H9 (cell line): ENCODE measurements around the gene SPINT4. TPM values are rescaled to one million over a fixed set of nuclear protein-coding genes. Genes with fewer than 3 reads are reported as not detected.
"Not testable (repeated sequence)": the region's sequence is repeated elsewhere in the genome, so short reads cannot be mapped to it uniquely, and the experiment has no call there.

Source experiments
- DNase-seq: peaks from one replicate; pipeline ENCODE4 v3.0.0-alpha.2; 2017
- H2AFZ ChIP-seq: one replicate; pipeline ENCODE4 v1.6.1; 2013; ENCODE audit warnings: mild to moderate bottlenecking, low read length, control low read depth, moderate library complexity
- H2AK5ac ChIP-seq: 2 replicates; pipeline ENCODE4 v1.6.1; 2013; ENCODE audit warnings: low read length, control low read depth, mixed read lengths; ENCODE audit not compliant: insufficient read length
- H2BK120ac ChIP-seq: one replicate; pipeline ENCODE4 v1.6.1; 2013; ENCODE audit warnings: low read depth, mild to moderate bottlenecking, low read length, control low read depth, inconsistent platforms; ENCODE audit not compliant: poor library complexity, severe bottlenecking
- H2BK12ac ChIP-seq: 2 replicates; pipeline ENCODE4 v1.6.1; 2013; ENCODE audit warnings: low read length, control low read depth, mixed read lengths, low read depth; ENCODE audit not compliant: insufficient read length
- H2BK15ac ChIP-seq: 2 replicates; pipeline ENCODE4 v1.6.1; 2013; ENCODE audit warnings: low read depth, low read length, control low read depth
- H2BK20ac ChIP-seq: one replicate; pipeline ENCODE4 v1.6.1; 2013; ENCODE audit warnings: low read depth, mild to moderate bottlenecking, low read length, control low read depth, inconsistent platforms; ENCODE audit not compliant: poor library complexity, severe bottlenecking
- H2BK5ac ChIP-seq: 2 replicates; pipeline ENCODE4 v1.6.1; 2013; ENCODE audit warnings: low read length, control low read depth, mixed read lengths; ENCODE audit not compliant: insufficient read length
- H3K14ac ChIP-seq: 2 replicates; pipeline ENCODE4 v1.6.1; 2013; ENCODE audit warnings: low read length, control low read depth; ENCODE audit not compliant: insufficient read depth
- H3K18ac ChIP-seq: 2 replicates; pipeline ENCODE4 v1.6.1; 2013; ENCODE audit warnings: low read depth, mild to moderate bottlenecking, mixed read lengths, low read length, control low read depth; ENCODE audit not compliant: insufficient read length
- H3K23ac ChIP-seq: 2 replicates; pipeline ENCODE4 v1.6.1; 2013; ENCODE audit warnings: low read length, control low read depth, mixed read lengths, low read depth; ENCODE audit not compliant: insufficient read length
- H3K23me2 ChIP-seq: 2 replicates; pipeline ENCODE4 v1.6.1; 2013; ENCODE audit warnings: low read depth, mild to moderate bottlenecking, mixed read lengths, low read length, control low read depth; ENCODE audit not compliant: insufficient read length, poor library complexity, severe bottlenecking
- H3K27ac ChIP-seq: 2 replicates; pipeline ENCODE4 v1.5.1; 2013; ENCODE audit warnings: low read length, control low read depth, mixed read lengths, low read depth; ENCODE audit not compliant: insufficient read length
- H3K27me3 ChIP-seq: 2 replicates; pipeline ENCODE4 v1.6.1; 2013; ENCODE audit warnings: low read length, control low read depth, inconsistent platforms; ENCODE audit not compliant: insufficient read depth
- H3K4ac ChIP-seq: 2 replicates; pipeline ENCODE4 v1.6.1; 2013; ENCODE audit warnings: low read depth, mild to moderate bottlenecking, control low read depth, inconsistent platforms, low read length, moderate library complexity
- H3K4me1 ChIP-seq: 2 replicates; pipeline ENCODE4 v1.6.1; 2013; ENCODE audit warnings: low read length, control low read depth, inconsistent platforms; ENCODE audit not compliant: insufficient read depth
- H3K4me2 ChIP-seq: 2 replicates; pipeline ENCODE4 v1.6.1; 2013; ENCODE audit warnings: low read length, control low read depth, mixed read lengths; ENCODE audit not compliant: insufficient read length, insufficient read depth
- H3K56ac ChIP-seq: 2 replicates; pipeline ENCODE4 v1.6.1; 2013; ENCODE audit warnings: low read depth, mild to moderate bottlenecking, mixed read lengths, low read length, control low read depth; ENCODE audit not compliant: insufficient read length
- H3K79me1 ChIP-seq: 2 replicates; pipeline ENCODE4 v1.6.1; 2013; ENCODE audit warnings: low read depth, mild to moderate bottlenecking, moderate library complexity, low read length, control low read depth, inconsistent platforms; ENCODE audit not compliant: insufficient read depth, poor library complexity, severe bottlenecking
- H3K79me2 ChIP-seq: 2 replicates; pipeline ENCODE4 v1.6.1; 2013; ENCODE audit warnings: low read length, control low read depth, inconsistent platforms; ENCODE audit not compliant: insufficient read depth
- H3K9ac ChIP-seq: 2 replicates; pipeline ENCODE4 v1.6.1; 2013; ENCODE audit warnings: low read length, control low read depth, mixed read lengths; ENCODE audit not compliant: insufficient read length; ENCODE audit errors: extremely low read depth
- H3K9me3 ChIP-seq: one replicate; pipeline ENCODE4 v1.6.1; 2013; ENCODE audit warnings: low read depth, low read length, inconsistent platforms; ENCODE audit not compliant: control insufficient read depth
- H3T11ph ChIP-seq: one replicate; pipeline ENCODE4 v1.6.1; 2013; ENCODE audit warnings: mild to moderate bottlenecking, low read length, control low read depth, inconsistent platforms
- H4K20me1 ChIP-seq: one replicate; pipeline ENCODE4 v1.6.1; 2013; ENCODE audit not compliant: control insufficient read depth, insufficient read length, insufficient read depth
- H4K5ac ChIP-seq: 2 replicates; pipeline ENCODE4 v1.6.1; 2013; ENCODE audit warnings: low read depth, mild to moderate bottlenecking, mixed read lengths, low read length, control low read depth; ENCODE audit not compliant: insufficient read length
- H4K8ac ChIP-seq: replicated peaks from 2 replicates; pipeline ENCODE4 v1.6.1; 2013; ENCODE audit warnings: low read length, control low read depth, mixed read lengths, low read depth; ENCODE audit not compliant: insufficient read length
- H4K91ac ChIP-seq: 2 replicates; pipeline ENCODE4 v1.6.1; 2013; ENCODE audit warnings: low read depth, mild to moderate bottlenecking, moderate library complexity, mixed read lengths, low read length, control low read depth; ENCODE audit not compliant: insufficient read length
- H3K27ac Mint-ChIP-seq, 3 experiments: 2 replicates in 2 of 3; 3 replicates in 1 of 3; pipeline ENCODE4 v1.8.0; 2020 to 2021; ENCODE audit warnings: mixed read lengths in 3 of 3, mild to moderate bottlenecking in 1 of 3, moderate library complexity in 1 of 3
- H3K27me3 Mint-ChIP-seq: 2 replicates; pipeline ENCODE4 v1.8.0; 2021; ENCODE audit warnings: low read depth, mild to moderate bottlenecking, moderate library complexity, mixed read lengths
- H3K36me3 Mint-ChIP-seq, 3 experiments: 2 replicates in 2 of 3; 3 replicates in 1 of 3; pipeline ENCODE4 v1.8.0; 2020 to 2021; ENCODE audit warnings: low read depth in 3 of 3, mixed read lengths in 3 of 3; ENCODE audit not compliant: insufficient read depth in 1 of 3
- H3K4me1 Mint-ChIP-seq, 2 experiments: 2 replicates each; pipeline ENCODE4 v1.8.0; 2020; ENCODE audit warnings: mixed read lengths in 2 of 2
- H3K4me3 Mint-ChIP-seq, 2 experiments: 2 replicates in 1 of 2; 3 replicates in 1 of 2; pipeline ENCODE4 v1.8.0; 2020 to 2021; ENCODE audit warnings: mild to moderate bottlenecking in 2 of 2, mixed read lengths in 2 of 2, moderate library complexity in 1 of 2
- H3K9me3 Mint-ChIP-seq, 2 experiments: 2 replicates in 1 of 2; 3 replicates in 1 of 2; pipeline ENCODE4 v1.8.0; 2020; ENCODE audit warnings: mild to moderate bottlenecking in 2 of 2, mixed read lengths in 2 of 2, moderate library complexity in 1 of 2
- WGBS: extraction: QIAGEN DNeasy Blood & Tissue Kit; methylation state at CpG from one replicate; pipeline ENCODE4 v1.1.7; 2013; ENCODE audit warnings: missing lambda C conversion rate, low lambda C conversion rate, mixed read lengths; ENCODE audit not compliant: insufficient read length; ENCODE audit errors: extremely low coverage; 5-methylcytosine and 5-hydroxymethylcytosine counted together
- total RNA-seq: library from RNA; stranded (reverse); gene quantifications from 2 replicates; pipeline ENCODE4 v1.2.1, GENCODE V29; 2021

SPINT4 gene
- total RNA-seq, 1 experiment from 2014 or later: not detected

DNA sequence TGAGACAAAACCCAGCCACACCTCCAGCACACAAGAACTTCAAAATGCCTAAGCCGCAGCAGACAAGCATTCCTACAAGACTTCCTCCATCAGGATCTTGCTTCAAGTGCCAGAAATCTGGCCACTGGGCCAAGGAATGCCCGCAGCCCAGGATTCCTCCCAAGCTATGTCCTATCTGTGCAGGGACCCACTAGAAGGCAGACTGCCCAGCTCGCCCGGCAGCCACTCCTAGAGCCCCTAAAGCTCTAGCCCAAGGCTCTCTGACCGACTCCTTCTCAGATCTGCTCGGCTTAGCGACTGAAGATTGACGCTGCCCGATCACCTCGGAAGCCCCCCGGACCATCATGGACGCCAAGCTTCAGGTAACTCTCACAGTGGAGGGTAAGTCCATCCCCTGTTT, 39.8 kb downstream of the SPINT4 start:
- DNase-seq, H3K23ac ChIP-seq, H2BK120ac ChIP-seq, H4K20me1 ChIP-seq, H3K9ac ChIP-seq, H3K4me3 Mint-ChIP-seq, H3K14ac ChIP-seq, H2BK15ac ChIP-seq, H3K79me1 ChIP-seq, H3K4me2 ChIP-seq, H3K56ac ChIP-seq, H3K27me3 Mint-ChIP-seq, H4K8ac ChIP-seq, H3T11ph ChIP-seq, H3K4ac ChIP-seq, H2AK5ac ChIP-seq, H3K9me3 ChIP-seq, H4K91ac ChIP-seq, H3K18ac ChIP-seq, H3K27me3 ChIP-seq, H2BK12ac ChIP-seq, H2AFZ ChIP-seq, H3K27ac ChIP-seq, H2BK5ac ChIP-seq, H3K23me2 ChIP-seq, H3K4me1 ChIP-seq, H3K79me2 ChIP-seq, H3K27ac Mint-ChIP-seq, H4K5ac ChIP-seq, H2BK20ac ChIP-seq, H3K4me1 Mint-ChIP-seq: not testable (repeated sequence)
- Mint-ChIP-seq H3K9me3 (peaks cover 11 to 32% of the 10 kb centered on the region in 2 experiments), H3K36me3 (peaks cover 23 to 34% (median 26%) of the 10 kb centered on the region in 3 experiments)
- no CpG with 5 or more reads among the region's 12 CpGs for WGBS

DNA sequence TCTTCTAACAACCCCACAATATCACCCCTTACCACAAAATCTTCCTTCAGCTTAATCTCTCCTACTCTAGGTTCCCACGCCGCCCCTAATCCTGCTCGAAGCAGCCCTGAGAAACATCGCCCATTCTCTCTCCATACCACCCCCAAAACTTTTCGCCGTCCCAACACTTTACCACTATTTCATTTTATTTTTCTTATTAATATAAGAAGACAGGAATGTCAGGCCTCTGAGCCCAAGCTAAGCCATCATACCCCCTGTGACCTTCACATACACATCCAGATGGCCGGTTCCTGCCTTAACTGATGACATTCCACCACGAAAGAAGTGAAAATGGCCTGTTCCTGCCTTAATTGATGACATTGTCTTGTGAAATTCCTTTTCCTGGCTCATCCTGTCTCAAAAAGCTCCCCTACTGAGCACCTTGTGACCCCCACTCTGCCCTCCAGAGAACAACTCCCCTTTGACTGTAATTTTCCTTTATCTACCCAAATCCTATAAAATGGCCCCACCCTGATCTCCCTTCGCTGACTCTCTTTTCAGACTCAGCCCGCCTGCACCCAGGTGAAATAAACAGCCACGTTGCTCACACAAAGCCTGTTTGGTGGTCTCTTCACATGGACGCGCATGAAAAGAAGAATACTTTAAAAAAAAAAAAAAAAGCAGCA, 42.6 kb downstream of the SPINT4 start:
- H3K23ac ChIP-seq, H4K5ac ChIP-seq, H3K4me1 Mint-ChIP-seq, H3K79me1 ChIP-seq, H2BK12ac ChIP-seq, H3K14ac ChIP-seq, H3T11ph ChIP-seq, H2BK5ac ChIP-seq, H3K56ac ChIP-seq, H3K79me2 ChIP-seq, H4K20me1 ChIP-seq, H2BK15ac ChIP-seq, H2AK5ac ChIP-seq, H3K9me3 ChIP-seq, H2BK20ac ChIP-seq, H3K23me2 ChIP-seq, DNase-seq, H3K4me1 ChIP-seq, H3K27me3 Mint-ChIP-seq, H3K27me3 ChIP-seq, H4K91ac ChIP-seq, H3K4ac ChIP-seq, H3K18ac ChIP-seq, H2AFZ ChIP-seq, H4K8ac ChIP-seq, H3K9ac ChIP-seq: not testable (repeated sequence)
- H3K27ac ChIP-seq: peak overlapping the region; percentile 98
- H3K4me3 Mint-ChIP-seq: peak overlapping the region; percentile 32 to 61; a peak in 3 of 5 replicates
- peak overlapping the region; percentile 17 for H3K4me2 ChIP-seq
- H3K27ac Mint-ChIP-seq: peak overlapping the region in 2 of 3 experiments; percentile 85; a peak in 3 of 7 replicates
- peaks cover 0 to 21% of the 10 kb centered on the region in 2 experiments; a peak in 3 of 5 replicates for H3K9me3 Mint-ChIP-seq
- H3K36me3 Mint-ChIP-seq: peaks cover 6 to 21% (median 17%) of the 10 kb centered on the region in 3 experiments; a peak in 5 of 7 replicates
- H2BK120ac ChIP-seq: peak overlapping the region; percentile 19
- WGBS: no CpG with 5 or more reads among the region's 13 CpGs
